ENCODE results near the gene PDE4B.

- no peak for TF ChIP-seq ZBTB40 (IDR thresholded peaks at IDR 0.05; ENCODE audit: borderline replicate concordance)
- TF ChIP-seq MAX (IDR thresholded peaks at IDR 0.05; ENCODE audit: low read depth, low read length): no peak
- no peak for TF ChIP-seq CTCF (IDR thresholded peaks at IDR 0.05 in 2 of 3, conservative IDR thresholded peaks at IDR 0.05 in 1 of 3; ENCODE audit: control insufficient read depth in 2 of 3, extremely low read depth in 1 of 3, insufficient read depth in 1 of 3, low read depth in 3 of 3, low read length in 3 of 3)
- no peak for TF ChIP-seq SP1 (IDR thresholded peaks at IDR 0.05; ENCODE audit: low read depth, low read length)
- no peak for TF ChIP-seq REST (IDR thresholded peaks at IDR 0.05; ENCODE audit: low read depth, low read length)
- TF ChIP-seq MYB (IDR thresholded peaks at IDR 0.05; ENCODE audit: borderline replicate concordance, low read depth, low read length): no peak
- no peak for TF ChIP-seq POLR2A (IDR thresholded peaks at IDR 0.05; ENCODE audit: low read depth, low read length)
- TF ChIP-seq ATF3 (IDR thresholded peaks at IDR 0.05; ENCODE audit: borderline replicate concordance, extremely low read depth, low read depth, low read length): no peak
- no peak for TF ChIP-seq POLR2AphosphoS5 (IDR thresholded peaks at IDR 0.05; ENCODE audit: low read length)
- TF ChIP-seq JUNB (IDR thresholded peaks at IDR 0.05): no peak
- no peak for TF ChIP-seq TCF7 (IDR thresholded peaks at IDR 0.05; ENCODE audit: borderline replicate concordance)
- no peak for TF ChIP-seq HDAC2 (IDR thresholded peaks at IDR 0.05)
Observed at GRCh38 chr1:65980237-65980636, 187.5 kb downstream of the PDE4B start.

Data from GM12878 (cell line).